Chondrocyte (in vitro differentiated cells): ENCODE data around the gene TRIM24. TPM values are rescaled to one million over a fixed set of nuclear protein-coding genes. Genes with fewer than 3 reads are reported as not detected.

Experiments
- DNase-seq: peaks from one replicate; pipeline ENCODE4 v3.0.0; 2021; ENCODE audit warnings: mixed read lengths, low spot score
- H3K27ac Mint-ChIP-seq: one replicate; pipeline ENCODE4 v1.8.0; 2021; ENCODE audit warnings: mild to moderate bottlenecking, moderate library complexity, mixed read lengths; ENCODE audit not compliant: unreplicated experiment
- H3K27me3 Mint-ChIP-seq: 2 replicates; pipeline ENCODE4 v1.8.0; 2021; ENCODE audit warnings: low read depth, mixed read lengths
- H3K36me3 Mint-ChIP-seq: 2 replicates; pipeline ENCODE4 v1.8.0; 2021; ENCODE audit warnings: low read depth, mixed read lengths
- H3K4me1 Mint-ChIP-seq: 2 replicates; pipeline ENCODE4 v1.8.0; 2021; ENCODE audit warnings: low read depth, mild to moderate bottlenecking, mixed read lengths
- H3K4me3 Mint-ChIP-seq: one replicate; pipeline ENCODE4 v1.8.0; 2021; ENCODE audit warnings: mild to moderate bottlenecking, moderate library complexity, mixed read lengths; ENCODE audit not compliant: unreplicated experiment
- H3K9me3 Mint-ChIP-seq: 2 replicates; pipeline ENCODE4 v1.8.0; 2021; ENCODE audit warnings: low read depth, mixed read lengths
- total RNA-seq: library from RNA; stranded (reverse); gene quantifications from 3 replicates; pipeline ENCODE4 v1.2.1, GENCODE V29; 2021
- TF ChIP-seq, protein P1 (sequence below): fragments of 200-600 bp; sonication (generic); IDR thresholded peaks from 2 replicates; pipeline ENCODE4 v1.5.0; 2021; ENCODE audit warnings: antibody characterized with exemption, mild to moderate bottlenecking, moderate library complexity

The TRIM24 gene
- total RNA-seq, 1 donor from 2014 or later = 31.6 TPM

DNA sequence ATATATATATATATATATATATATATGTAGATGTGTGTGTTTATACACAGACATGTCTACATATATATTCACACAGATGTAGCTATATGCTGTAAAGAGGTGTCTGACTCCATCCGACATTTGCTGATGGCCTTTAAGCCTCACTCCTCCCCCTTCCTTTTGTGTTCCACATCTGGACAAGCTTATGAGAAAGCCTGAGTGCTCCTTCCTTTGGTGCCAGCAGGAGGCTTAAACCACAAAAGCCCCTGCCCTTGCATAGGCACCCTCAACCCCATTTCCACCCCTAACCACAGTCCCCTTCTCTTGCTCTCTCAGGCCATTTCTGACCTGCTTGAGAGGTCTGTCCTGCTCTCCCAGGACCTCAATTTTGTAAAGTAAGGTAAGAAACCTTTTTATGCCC lies 142.4 kb downstream of the TRIM24 start:
- peaks cover 7% of the 10 kb centered on the region for H3K4me1 Mint-ChIP-seq
- DNase-seq = no peak
- no peak overlapping the region for H3K4me3 Mint-ChIP-seq
- TF ChIP-seq, protein P1, sequence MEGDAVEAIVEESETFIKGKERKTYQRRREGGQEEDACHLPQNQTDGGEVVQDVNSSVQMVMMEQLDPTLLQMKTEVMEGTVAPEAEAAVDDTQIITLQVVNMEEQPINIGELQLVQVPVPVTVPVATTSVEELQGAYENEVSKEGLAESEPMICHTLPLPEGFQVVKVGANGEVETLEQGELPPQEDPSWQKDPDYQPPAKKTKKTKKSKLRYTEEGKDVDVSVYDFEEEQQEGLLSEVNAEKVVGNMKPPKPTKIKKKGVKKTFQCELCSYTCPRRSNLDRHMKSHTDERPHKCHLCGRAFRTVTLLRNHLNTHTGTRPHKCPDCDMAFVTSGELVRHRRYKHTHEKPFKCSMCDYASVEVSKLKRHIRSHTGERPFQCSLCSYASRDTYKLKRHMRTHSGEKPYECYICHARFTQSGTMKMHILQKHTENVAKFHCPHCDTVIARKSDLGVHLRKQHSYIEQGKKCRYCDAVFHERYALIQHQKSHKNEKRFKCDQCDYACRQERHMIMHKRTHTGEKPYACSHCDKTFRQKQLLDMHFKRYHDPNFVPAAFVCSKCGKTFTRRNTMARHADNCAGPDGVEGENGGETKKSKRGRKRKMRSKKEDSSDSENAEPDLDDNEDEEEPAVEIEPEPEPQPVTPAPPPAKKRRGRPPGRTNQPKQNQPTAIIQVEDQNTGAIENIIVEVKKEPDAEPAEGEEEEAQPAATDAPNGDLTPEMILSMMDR = no peak
- H3K9me3 Mint-ChIP-seq = no peaks in the 10 kb centered on the region
- H3K27ac Mint-ChIP-seq = no peak overlapping the region
- H3K27me3 Mint-ChIP-seq = no peaks in the 10 kb centered on the region
- H3K36me3 Mint-ChIP-seq = no peaks in the 10 kb centered on the region

- H3K27me3 Mint-ChIP-seq = no peaks in the 10 kb centered on the region
- H3K36me3 Mint-ChIP-seq = no peaks in the 10 kb centered on the region
- no peaks in the 10 kb centered on the region for H3K9me3 Mint-ChIP-seq
- H3K4me1 Mint-ChIP-seq = peaks cover 20% of the 10 kb centered on the region
- no peak overlapping the region for H3K4me3 Mint-ChIP-seq
- no peak for DNase-seq
- H3K27ac Mint-ChIP-seq = no peak overlapping the region
- TF ChIP-seq, protein P1 = no peak
Measured at GRCh38 chr7:138603549-138604318, 143.7 kb downstream of the TRIM24 start.

- TF ChIP-seq, protein P1 = no peak
- Mint-ChIP-seq H3K9me3 (no peaks in the 10 kb centered on the region), H3K27me3 (no peaks in the 10 kb centered on the region), H3K27ac (no peak overlapping the region), H3K36me3 (no peaks in the 10 kb centered on the region), H3K4me3 (no peak overlapping the region), H3K4me1 (peaks cover 35% of the 10 kb centered on the region)
- DNase-seq = no peak
Measured at GRCh38 chr7:138606236-138606635, 146.2 kb downstream of the TRIM24 start.

- H3K27ac Mint-ChIP-seq = peak overlapping the region; percentile 85
Measured at GRCh38 chr7:138607216-138608126, 147.4 kb downstream of the TRIM24 start.

GRCh38 chr7:138608275-138608674 lies 148.2 kb downstream of the TRIM24 start:
- H3K4me1 Mint-ChIP-seq = peaks cover 36% of the 10 kb centered on the region
- H3K27ac Mint-ChIP-seq = peak overlapping the region; percentile 85
- H3K36me3 Mint-ChIP-seq = no peaks in the 10 kb centered on the region
- H3K9me3 Mint-ChIP-seq = no peaks in the 10 kb centered on the region
- no peak for DNase-seq
- TF ChIP-seq, protein P1 = no peak
- no peaks in the 10 kb centered on the region for H3K27me3 Mint-ChIP-seq
- H3K4me3 Mint-ChIP-seq = peak overlapping the region; percentile 5

More at GRCh38 chr7:138607216-138608126, 147.4 kb downstream of the TRIM24 start:
- TF ChIP-seq, protein P1 = no peak
- no peak overlapping the region for H3K4me3 Mint-ChIP-seq
- H3K27me3 Mint-ChIP-seq = no peaks in the 10 kb centered on the region
- H3K36me3 Mint-ChIP-seq = no peaks in the 10 kb centered on the region
- no peak for DNase-seq
- H3K4me1 Mint-ChIP-seq = peaks cover 35% of the 10 kb centered on the region
- H3K9me3 Mint-ChIP-seq = no peaks in the 10 kb centered on the region
